HepG2 (cell line): ENCODE data around the gene TUT1. TPM values are rescaled to one million over a fixed set of nuclear protein-coding genes. Genes with fewer than 3 reads are reported as not detected.
A peak's percentile ranks its signal among the peaks of the same experiment; 100 is the strongest.

Source experiments
- MED8 ChIP-seq: sonication (generic); formaldehyde crosslinking; IDR thresholded peaks from 2 replicates; pipeline ENCODE4 v1.8.1; 2023; ENCODE audit warnings: mild to moderate bottlenecking, missing genetic modification reagents; ENCODE audit not compliant: insufficient replicate concordance
- MIER2 ChIP-seq: IDR thresholded peaks from 2 replicates; pipeline ENCODE4 v1.6.1; 2016; ENCODE audit warnings: missing biosample characterization, missing genetic modification reagents
- MLLT10 ChIP-seq: sonication (generic); formaldehyde crosslinking; IDR thresholded peaks from 2 replicates; pipeline ENCODE4 v1.4.0; 2020; ENCODE audit warnings: missing genetic modification reagents
- NR2F1 ChIP-seq, 2 experiments: fragments of 450-650 bp in 1 of 2; formaldehyde crosslinking in 1 of 2; IDR thresholded peaks; 2 replicates each; pipeline versions ENCODE4 v1.5.0 to v1.6.1; 2016 to 2020; ENCODE audit warnings: mild to moderate bottlenecking in 1 of 2, missing compliant biosample characterization in 1 of 2, missing genetic modification reagents in 1 of 2, moderate library complexity in 1 of 2
- SMC3 ChIP-seq: IDR thresholded peaks from 2 replicates; pipeline ENCODE4 v1.6.1; 2011; ENCODE audit warnings: low read length, improper control_type of control experiment
- ZBTB7B ChIP-seq: sonication (generic); formaldehyde crosslinking; IDR thresholded peaks from 2 replicates; pipeline ENCODE4 v1.4.0; 2020; ENCODE audit warnings: missing genetic modification reagents
- ZNF101 ChIP-seq: sonication (generic); formaldehyde crosslinking; IDR thresholded peaks from 2 replicates; pipeline ENCODE4 v1.4.0; 2020; ENCODE audit warnings: mild to moderate bottlenecking, low read depth, missing genetic modification reagents, borderline replicate concordance
- ZNF143 ChIP-seq: sonication (generic); formaldehyde crosslinking; IDR thresholded peaks from 2 replicates; pipeline ENCODE4 v1.4.0; 2020; ENCODE audit warnings: missing genetic modification reagents
- ZNF253 ChIP-seq: sonication (generic); formaldehyde crosslinking; IDR thresholded peaks from 2 replicates; pipeline ENCODE4 v1.8.0; 2022; ENCODE audit warnings: mild to moderate bottlenecking, missing genetic modification reagents, borderline replicate concordance
- ZNF333 ChIP-seq: sonication (generic); formaldehyde crosslinking; IDR thresholded peaks from 2 replicates; pipeline ENCODE4 v1.4.0; 2020; ENCODE audit warnings: mild to moderate bottlenecking, missing genetic modification reagents, borderline replicate concordance
- ZNF547 ChIP-seq: sonication (generic); formaldehyde crosslinking; IDR thresholded peaks from 2 replicates; pipeline ENCODE4 v1.5.1; 2020; ENCODE audit warnings: mild to moderate bottlenecking, missing genetic modification reagents
- ZNF563 ChIP-seq: sonication (generic); formaldehyde crosslinking; IDR thresholded peaks from 2 replicates; pipeline ENCODE4 v1.8.0; 2022; ENCODE audit warnings: mild to moderate bottlenecking, moderate library complexity, missing genetic modification reagents
- ZNF572 ChIP-seq: sonication (generic); formaldehyde crosslinking; IDR thresholded peaks from 2 replicates; pipeline ENCODE4 v1.5.1; 2020; ENCODE audit warnings: mild to moderate bottlenecking, missing genetic modification reagents
- ZNF589 ChIP-seq: sonication (generic); formaldehyde crosslinking; conservative IDR thresholded peaks from 2 replicates; pipeline ENCODE4 v1.8.0; 2022; ENCODE audit warnings: mild to moderate bottlenecking, moderate library complexity, missing genetic modification reagents
- ZNF713 ChIP-seq: sonication (generic); formaldehyde crosslinking; IDR thresholded peaks from 2 replicates; pipeline ENCODE4 v1.4.0; 2020; ENCODE audit warnings: mild to moderate bottlenecking, missing genetic modification reagents
- ZNF75D ChIP-seq: sonication (generic); formaldehyde crosslinking; IDR thresholded peaks from 2 replicates; pipeline ENCODE4 v1.8.1; 2023; ENCODE audit warnings: missing genetic modification reagents, mild to moderate bottlenecking, borderline replicate concordance
- ZNF773 ChIP-seq: sonication (generic); formaldehyde crosslinking; IDR thresholded peaks from 2 replicates; pipeline ENCODE4 v1.4.0; 2020; ENCODE audit warnings: missing genetic modification reagents, borderline replicate concordance
- ZNF883 ChIP-seq: sonication (generic); formaldehyde crosslinking; IDR thresholded peaks from 2 replicates; pipeline ENCODE4 v1.5.1; 2020; ENCODE audit warnings: mild to moderate bottlenecking, missing genetic modification reagents; ENCODE audit errors: not compliant biosample characterization
- polyA plus RNA-seq, 8 experiments: library from polyadenylated mRNA; depleted of rRNA in 3 of 8; stranded (reverse) in 7 of 8; unstranded in 1 of 8; fragments of >200 nt; fragmentation: Illumina TruSeq in 4 of 8; extraction: Trizol in 4 of 8; gene quantifications; 2 replicates each; pipeline versions ENCODE4 v1.2.1 to v1.2.3, GENCODE V29; 2011 to 2016; ENCODE audit warnings: low read depth in 4 of 8, missing spikeins in 1 of 8, mixed read lengths in 1 of 8; ENCODE audit not compliant: insufficient read depth in 1 of 8
- total RNA-seq, 5 experiments: library from RNA; depleted of rRNA; stranded (reverse); fragments of >200 nt; fragmentation: Illumina TruSeq; extraction: Trizol; gene quantifications; 2 replicates each; pipeline ENCODE4 v1.2.3, GENCODE V29; 2016; ENCODE audit warnings: low read depth in 1 of 5
- TF ChIP-seq, protein P1 (sequence below), 2 experiments: sonication (generic) in 1 of 2; formaldehyde crosslinking in 1 of 2; IDR thresholded peaks; 2 replicates each; pipeline versions ENCODE4 v1.4.0 to v1.6.1; 2016 to 2020; ENCODE audit warnings: borderline replicate concordance in 1 of 2, low read depth in 1 of 2, mild to moderate bottlenecking in 1 of 2, missing genetic modification reagents in 1 of 2
- TF ChIP-seq, protein P2 (sequence below): IDR thresholded peaks from 2 replicates; pipeline ENCODE4 v1.6.1; 2018; ENCODE audit warnings: missing genetic modification reagents, mild to moderate bottlenecking, missing compliant biosample characterization
- TF ChIP-seq, protein P3 (sequence below): sonication (generic); formaldehyde crosslinking; conservative IDR thresholded peaks from 2 replicates; pipeline ENCODE4 v1.8.1; 2023; ENCODE audit warnings: missing genetic modification reagents

TUT1 gene
- total and polyA plus RNA-seq, 2 of the 13 experiments (the other 11 are each of a cell fraction or from before 2014, with no cell fraction given) = 9.7 to 14.3 TPM

DNA sequence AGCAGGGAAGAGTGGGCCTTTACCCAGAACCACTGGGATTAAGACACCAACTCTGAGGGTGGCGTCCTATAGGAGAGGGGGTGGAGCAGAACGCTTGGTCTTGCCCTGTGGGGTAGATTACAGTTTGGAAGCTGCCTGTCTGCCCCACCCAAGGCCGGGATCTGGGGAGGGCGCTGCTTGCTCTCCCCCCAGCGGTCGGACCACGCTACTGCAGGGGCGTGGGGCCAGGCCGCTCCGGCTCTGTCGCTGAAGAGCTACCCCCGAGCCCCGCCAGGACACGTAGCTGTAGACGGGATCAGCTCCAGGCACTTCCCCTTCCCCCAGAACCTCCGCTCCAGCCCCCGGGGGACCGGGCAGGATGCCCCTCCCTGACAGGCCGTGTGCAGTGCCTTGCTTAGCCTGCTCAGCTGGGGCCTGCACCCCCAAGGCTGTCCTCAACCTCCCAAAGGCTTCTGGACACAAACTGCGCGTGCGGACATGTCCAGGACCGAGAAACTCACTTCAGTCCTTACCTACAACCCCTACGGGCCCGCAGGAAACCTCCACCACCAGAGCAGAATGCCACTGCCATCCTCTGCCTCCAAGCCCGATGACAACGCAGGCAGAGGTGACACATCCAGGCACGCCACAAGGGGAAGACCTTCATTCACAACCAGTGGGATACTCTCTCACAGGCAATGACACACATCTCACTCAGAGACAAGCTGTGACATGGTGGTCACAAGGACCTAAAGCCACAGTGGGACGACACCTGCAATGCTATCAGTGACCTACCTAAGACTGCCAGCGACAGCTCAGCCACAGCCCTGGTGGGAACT, 48.4 kb downstream of the TUT1 start (continued):
- TF ChIP-seq, protein P1, sequence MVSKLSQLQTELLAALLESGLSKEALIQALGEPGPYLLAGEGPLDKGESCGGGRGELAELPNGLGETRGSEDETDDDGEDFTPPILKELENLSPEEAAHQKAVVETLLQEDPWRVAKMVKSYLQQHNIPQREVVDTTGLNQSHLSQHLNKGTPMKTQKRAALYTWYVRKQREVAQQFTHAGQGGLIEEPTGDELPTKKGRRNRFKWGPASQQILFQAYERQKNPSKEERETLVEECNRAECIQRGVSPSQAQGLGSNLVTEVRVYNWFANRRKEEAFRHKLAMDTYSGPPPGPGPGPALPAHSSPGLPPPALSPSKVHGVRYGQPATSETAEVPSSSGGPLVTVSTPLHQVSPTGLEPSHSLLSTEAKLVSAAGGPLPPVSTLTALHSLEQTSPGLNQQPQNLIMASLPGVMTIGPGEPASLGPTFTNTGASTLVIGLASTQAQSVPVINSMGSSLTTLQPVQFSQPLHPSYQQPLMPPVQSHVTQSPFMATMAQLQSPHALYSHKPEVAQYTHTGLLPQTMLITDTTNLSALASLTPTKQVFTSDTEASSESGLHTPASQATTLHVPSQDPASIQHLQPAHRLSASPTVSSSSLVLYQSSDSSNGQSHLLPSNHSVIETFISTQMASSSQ (IDR thresholded peaks at IDR 0.05; ENCODE audit: low read depth) = no peak
- TF ChIP-seq, protein P1 (CRISPR knock-in tag; IDR thresholded peaks at IDR 0.05; ENCODE audit: borderline replicate concordance) = no peak
- TF ChIP-seq ZNF563 (no peak), MIER2 (CRISPR knock-in tag) (no peak), ZNF253 (CRISPR knock-in tag) (no peak), ZNF143 (CRISPR knock-in tag) (no peak; the same call in 1 of the 2 replicates), ZNF75D (CRISPR knock-in tag) (no peak), ZNF713 (CRISPR knock-in tag) (no peak), ZBTB7B (no peak), ZNF547 (CRISPR knock-in tag) (no peak), ZNF883 (no peak), NR2F1 (CRISPR knock-in tag; IDR thresholded peaks at IDR 0.05) (no peak), MED8 (CRISPR knock-in tag) (no peak), SMC3 (peak; percentile 47), ZNF773 (CRISPR knock-in tag) (no peak), ZNF101 (CRISPR knock-in tag) (no peak), MLLT10 (CRISPR knock-in tag) (no peak), ZNF333 (CRISPR knock-in tag) (no peak), ZNF589 (CRISPR knock-in tag) (no peak), ZNF572 (no peak)
- TF ChIP-seq, protein P2, sequence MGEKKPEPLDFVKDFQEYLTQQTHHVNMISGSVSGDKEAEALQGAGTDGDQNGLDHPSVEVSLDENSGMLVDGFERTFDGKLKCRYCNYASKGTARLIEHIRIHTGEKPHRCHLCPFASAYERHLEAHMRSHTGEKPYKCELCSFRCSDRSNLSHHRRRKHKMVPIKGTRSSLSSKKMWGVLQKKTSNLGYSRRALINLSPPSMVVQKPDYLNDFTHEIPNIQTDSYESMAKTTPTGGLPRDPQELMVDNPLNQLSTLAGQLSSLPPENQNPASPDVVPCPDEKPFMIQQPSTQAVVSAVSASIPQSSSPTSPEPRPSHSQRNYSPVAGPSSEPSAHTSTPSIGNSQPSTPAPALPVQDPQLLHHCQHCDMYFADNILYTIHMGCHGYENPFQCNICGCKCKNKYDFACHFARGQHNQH (CRISPR knock-in tag) = 0 out of 2 replicates have a peak, but pooled peaks have one; percentile 30
- TF ChIP-seq, protein P3, sequence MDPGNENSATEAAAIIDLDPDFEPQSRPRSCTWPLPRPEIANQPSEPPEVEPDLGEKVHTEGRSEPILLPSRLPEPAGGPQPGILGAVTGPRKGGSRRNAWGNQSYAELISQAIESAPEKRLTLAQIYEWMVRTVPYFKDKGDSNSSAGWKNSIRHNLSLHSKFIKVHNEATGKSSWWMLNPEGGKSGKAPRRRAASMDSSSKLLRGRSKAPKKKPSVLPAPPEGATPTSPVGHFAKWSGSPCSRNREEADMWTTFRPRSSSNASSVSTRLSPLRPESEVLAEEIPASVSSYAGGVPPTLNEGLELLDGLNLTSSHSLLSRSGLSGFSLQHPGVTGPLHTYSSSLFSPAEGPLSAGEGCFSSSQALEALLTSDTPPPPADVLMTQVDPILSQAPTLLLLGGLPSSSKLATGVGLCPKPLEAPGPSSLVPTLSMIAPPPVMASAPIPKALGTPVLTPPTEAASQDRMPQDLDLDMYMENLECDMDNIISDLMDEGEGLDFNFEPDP = no peak
